ENCODE data around the gene PYCR2. TPM values are rescaled to one million over a fixed set of nuclear protein-coding genes. Genes with fewer than 3 reads are reported as not detected.
"Not testable (repeated sequence)": the region's sequence is repeated elsewhere in the genome, so short reads cannot be mapped to it uniquely, and the experiment has no call there.

Gene PYCR2
- polyA plus RNA-seq, 1 donor from 2014 or later, result 51.5 TPM

- Histone ChIP-seq H2AFZ (ENCODE audit: low read depth, low read length) (no peak within 1 kb of the TSS), H3K27ac (ENCODE audit: low read length) (no peak within 1 kb of the TSS), H3K4me3 (ENCODE audit: low read length) (no peak within 1 kb of the TSS)
Observed at GRCh38 chr1:225941187-225941941, 17.3 kb upstream of the PYCR2 start, which contains the start of gene LEFTY2. Gene LEFTY2, minus strand, starts transcription at chr1:225941220. Its CDS starts 80 bp downstream, at chr1:225941140.

DNA sequence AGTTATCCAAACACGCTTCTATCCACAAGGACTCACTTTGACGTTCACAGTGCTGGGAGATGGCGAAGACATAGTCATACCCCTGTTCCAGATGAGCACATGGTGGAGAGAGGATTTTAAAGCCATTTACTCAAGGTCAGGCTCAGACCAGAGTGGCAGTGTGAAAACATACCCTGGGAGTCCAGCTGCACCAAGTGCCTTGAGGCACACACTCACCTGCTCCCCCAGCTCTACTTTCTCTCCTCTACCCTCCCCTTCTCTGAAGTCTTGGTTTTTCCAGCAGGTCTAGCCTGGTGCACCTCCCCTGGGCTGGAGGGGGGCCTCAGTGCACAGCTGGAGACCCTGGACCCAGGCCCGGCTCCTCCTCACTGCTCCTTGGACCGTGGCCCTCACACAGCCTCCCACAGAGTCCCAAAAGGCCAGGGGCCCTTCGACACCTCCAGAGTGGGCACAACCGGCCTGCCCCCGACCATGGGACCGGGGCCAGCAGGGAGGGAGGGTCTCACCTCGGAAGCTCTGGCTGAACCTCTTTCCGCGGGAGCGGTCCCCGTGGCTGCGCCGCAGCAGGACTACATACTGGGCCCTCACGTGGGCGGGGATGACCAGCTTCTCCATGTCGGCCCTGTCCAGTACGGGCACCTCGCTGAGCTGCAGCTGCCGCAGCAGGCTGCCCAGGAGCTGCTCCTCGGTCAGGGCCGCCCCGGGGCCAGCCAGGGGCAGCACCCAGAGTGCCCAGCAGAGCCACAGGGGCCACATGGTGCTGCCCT, 16.5 kb upstream of the PYCR2 start:
- no peaks in the 10 kb centered on the region for H4K20me1 ChIP-seq (ENCODE audit: insufficient read depth)
- no peak for TF ChIP-seq POLR2AphosphoS5 (IDR thresholded peaks at IDR 0.05)
- no peak for TF ChIP-seq SMC3 (conservative IDR thresholded peaks at IDR 0.05; ENCODE audit: poor library complexity)
- TF ChIP-seq TAF1 (IDR thresholded peaks at IDR 0.05; ENCODE audit: low read depth), result no peak
- no peak for TF ChIP-seq RAD21 (conservative IDR thresholded peaks at IDR 0.05)
- no peak for TF ChIP-seq EP300 (conservative IDR thresholded peaks at IDR 0.05; ENCODE audit: poor library complexity, severe bottlenecking)
- H3K79me2 ChIP-seq (replicated peaks; ENCODE audit: insufficient read depth, low read length), result no peaks in the 10 kb centered on the region
- H3K4me3 ChIP-seq (ENCODE audit: low read length), result no peak overlapping the region
- H3K9ac ChIP-seq (ENCODE audit: low read length), result no peak overlapping the region
- H3K4me2 ChIP-seq (ENCODE audit: low read length), result no peak overlapping the region
- no peaks in the 10 kb centered on the region for H3K27me3 ChIP-seq (ENCODE audit: insufficient read depth, low read depth, low read length)
- no peaks in the 10 kb centered on the region for H3F3A ChIP-seq (ENCODE audit: insufficient read depth, low read length, poor library complexity, severe bottlenecking)
- H3K27ac ChIP-seq (ENCODE audit: low read length), result no peak overlapping the region
- no peaks in the 10 kb centered on the region for H3K9me3 ChIP-seq (ENCODE audit: low read length)
- H3K36me3 ChIP-seq (ENCODE audit: insufficient read depth, low read length), result no peaks in the 10 kb centered on the region
- no peak overlapping the region for H2AFZ ChIP-seq (ENCODE audit: low read depth, low read length)
- H3K9me2 ChIP-seq (ENCODE audit: insufficient read depth, low read length), result no peaks in the 10 kb centered on the region

More at GRCh38 chr1:225941187-225941941, 17.3 kb upstream of the PYCR2 start, which contains the start of gene LEFTY2:
- Histone ChIP-seq H3K9me3 (ENCODE audit: low read length) (no peaks in the 10 kb centered on the region), H3K9ac (ENCODE audit: low read length) (no peak within 1 kb of the TSS), H3K36me3 (ENCODE audit: insufficient read depth, low read length) (no peaks in the 10 kb centered on the region), H3K79me2 (replicated peaks; ENCODE audit: insufficient read depth, low read length) (no peaks in the 10 kb centered on the region), H3K4me2 (ENCODE audit: low read length) (no peak within 1 kb of the TSS), H4K20me1 (ENCODE audit: insufficient read depth) (no peaks in the 10 kb centered on the region), H3K27me3 (ENCODE audit: insufficient read depth, low read depth, low read length) (no peaks in the 10 kb centered on the region), H3F3A (ENCODE audit: insufficient read depth, low read length, poor library complexity, severe bottlenecking) (no peaks in the 10 kb centered on the region), H3K9me2 (ENCODE audit: insufficient read depth, low read length) (no peaks in the 10 kb centered on the region)
- TF ChIP-seq TAF1 (IDR thresholded peaks at IDR 0.05; ENCODE audit: low read depth), result no peak
- no peak for TF ChIP-seq POLR2AphosphoS5 (IDR thresholded peaks at IDR 0.05)
- TF ChIP-seq RAD21 (conservative IDR thresholded peaks at IDR 0.05), result no peak
- no peak for TF ChIP-seq SMC3 (conservative IDR thresholded peaks at IDR 0.05; ENCODE audit: poor library complexity)
- TF ChIP-seq EP300 (conservative IDR thresholded peaks at IDR 0.05; ENCODE audit: poor library complexity, severe bottlenecking), result no peak
- no peak for TF ChIP-seq EZH2 (IDR thresholded peaks at IDR 0.05; ENCODE audit: borderline replicate concordance, insufficient read depth, low read length, poor library complexity, severe bottlenecking)
- TF ChIP-seq, protein P1, sequence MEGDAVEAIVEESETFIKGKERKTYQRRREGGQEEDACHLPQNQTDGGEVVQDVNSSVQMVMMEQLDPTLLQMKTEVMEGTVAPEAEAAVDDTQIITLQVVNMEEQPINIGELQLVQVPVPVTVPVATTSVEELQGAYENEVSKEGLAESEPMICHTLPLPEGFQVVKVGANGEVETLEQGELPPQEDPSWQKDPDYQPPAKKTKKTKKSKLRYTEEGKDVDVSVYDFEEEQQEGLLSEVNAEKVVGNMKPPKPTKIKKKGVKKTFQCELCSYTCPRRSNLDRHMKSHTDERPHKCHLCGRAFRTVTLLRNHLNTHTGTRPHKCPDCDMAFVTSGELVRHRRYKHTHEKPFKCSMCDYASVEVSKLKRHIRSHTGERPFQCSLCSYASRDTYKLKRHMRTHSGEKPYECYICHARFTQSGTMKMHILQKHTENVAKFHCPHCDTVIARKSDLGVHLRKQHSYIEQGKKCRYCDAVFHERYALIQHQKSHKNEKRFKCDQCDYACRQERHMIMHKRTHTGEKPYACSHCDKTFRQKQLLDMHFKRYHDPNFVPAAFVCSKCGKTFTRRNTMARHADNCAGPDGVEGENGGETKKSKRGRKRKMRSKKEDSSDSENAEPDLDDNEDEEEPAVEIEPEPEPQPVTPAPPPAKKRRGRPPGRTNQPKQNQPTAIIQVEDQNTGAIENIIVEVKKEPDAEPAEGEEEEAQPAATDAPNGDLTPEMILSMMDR (IDR thresholded peaks at IDR 0.05; ENCODE audit: poor library complexity, severe bottlenecking), result no peak
- no peak for TF ChIP-seq MXI1 (conservative IDR thresholded peaks at IDR 0.05; ENCODE audit: poor library complexity, severe bottlenecking)
- TF ChIP-seq, protein P2, sequence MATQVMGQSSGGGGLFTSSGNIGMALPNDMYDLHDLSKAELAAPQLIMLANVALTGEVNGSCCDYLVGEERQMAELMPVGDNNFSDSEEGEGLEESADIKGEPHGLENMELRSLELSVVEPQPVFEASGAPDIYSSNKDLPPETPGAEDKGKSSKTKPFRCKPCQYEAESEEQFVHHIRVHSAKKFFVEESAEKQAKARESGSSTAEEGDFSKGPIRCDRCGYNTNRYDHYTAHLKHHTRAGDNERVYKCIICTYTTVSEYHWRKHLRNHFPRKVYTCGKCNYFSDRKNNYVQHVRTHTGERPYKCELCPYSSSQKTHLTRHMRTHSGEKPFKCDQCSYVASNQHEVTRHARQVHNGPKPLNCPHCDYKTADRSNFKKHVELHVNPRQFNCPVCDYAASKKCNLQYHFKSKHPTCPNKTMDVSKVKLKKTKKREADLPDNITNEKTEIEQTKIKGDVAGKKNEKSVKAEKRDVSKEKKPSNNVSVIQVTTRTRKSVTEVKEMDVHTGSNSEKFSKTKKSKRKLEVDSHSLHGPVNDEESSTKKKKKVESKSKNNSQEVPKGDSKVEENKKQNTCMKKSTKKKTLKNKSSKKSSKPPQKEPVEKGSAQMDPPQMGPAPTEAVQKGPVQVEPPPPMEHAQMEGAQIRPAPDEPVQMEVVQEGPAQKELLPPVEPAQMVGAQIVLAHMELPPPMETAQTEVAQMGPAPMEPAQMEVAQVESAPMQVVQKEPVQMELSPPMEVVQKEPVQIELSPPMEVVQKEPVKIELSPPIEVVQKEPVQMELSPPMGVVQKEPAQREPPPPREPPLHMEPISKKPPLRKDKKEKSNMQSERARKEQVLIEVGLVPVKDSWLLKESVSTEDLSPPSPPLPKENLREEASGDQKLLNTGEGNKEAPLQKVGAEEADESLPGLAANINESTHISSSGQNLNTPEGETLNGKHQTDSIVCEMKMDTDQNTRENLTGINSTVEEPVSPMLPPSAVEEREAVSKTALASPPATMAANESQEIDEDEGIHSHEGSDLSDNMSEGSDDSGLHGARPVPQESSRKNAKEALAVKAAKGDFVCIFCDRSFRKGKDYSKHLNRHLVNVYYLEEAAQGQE (IDR thresholded peaks at IDR 0.05; ENCODE audit: borderline replicate concordance), result no peak

DNA sequence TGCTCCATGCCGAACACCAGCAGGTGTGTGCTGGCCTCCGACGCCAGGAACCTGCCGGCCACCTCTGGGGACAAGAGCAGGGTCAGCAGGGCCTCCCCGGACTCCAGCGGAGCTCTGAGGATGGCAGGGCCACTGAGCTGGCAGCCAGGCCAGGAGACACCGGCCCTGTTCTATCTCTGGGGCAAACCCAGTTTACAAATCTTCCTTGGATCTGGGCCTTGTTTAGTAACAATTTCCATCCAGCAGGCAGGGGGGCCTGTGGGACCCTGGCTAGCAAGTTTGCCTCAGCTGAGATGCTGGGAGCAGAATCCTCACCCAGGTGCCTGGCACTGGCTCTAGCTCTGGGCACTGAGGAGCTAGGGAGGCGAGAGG, 15.9 kb upstream of the PYCR2 start:
- not testable (repeated sequence) for H3F3A ChIP-seq (ENCODE audit: insufficient read depth, low read length, poor library complexity, severe bottlenecking); H3K36me3 ChIP-seq (ENCODE audit: insufficient read depth, low read length); H3K4me2 ChIP-seq (ENCODE audit: low read length); H4K20me1 ChIP-seq (ENCODE audit: insufficient read depth); H3K27ac ChIP-seq (ENCODE audit: low read length); H2AFZ ChIP-seq (ENCODE audit: low read depth, low read length); H3K79me2 ChIP-seq (replicated peaks; ENCODE audit: insufficient read depth, low read length); H3K9me3 ChIP-seq (ENCODE audit: low read length); H3K4me3 ChIP-seq (ENCODE audit: low read length); H3K27me3 ChIP-seq (ENCODE audit: insufficient read depth, low read depth, low read length); H3K9ac ChIP-seq (ENCODE audit: low read length); H3K9me2 ChIP-seq (ENCODE audit: insufficient read depth, low read length)

DNA sequence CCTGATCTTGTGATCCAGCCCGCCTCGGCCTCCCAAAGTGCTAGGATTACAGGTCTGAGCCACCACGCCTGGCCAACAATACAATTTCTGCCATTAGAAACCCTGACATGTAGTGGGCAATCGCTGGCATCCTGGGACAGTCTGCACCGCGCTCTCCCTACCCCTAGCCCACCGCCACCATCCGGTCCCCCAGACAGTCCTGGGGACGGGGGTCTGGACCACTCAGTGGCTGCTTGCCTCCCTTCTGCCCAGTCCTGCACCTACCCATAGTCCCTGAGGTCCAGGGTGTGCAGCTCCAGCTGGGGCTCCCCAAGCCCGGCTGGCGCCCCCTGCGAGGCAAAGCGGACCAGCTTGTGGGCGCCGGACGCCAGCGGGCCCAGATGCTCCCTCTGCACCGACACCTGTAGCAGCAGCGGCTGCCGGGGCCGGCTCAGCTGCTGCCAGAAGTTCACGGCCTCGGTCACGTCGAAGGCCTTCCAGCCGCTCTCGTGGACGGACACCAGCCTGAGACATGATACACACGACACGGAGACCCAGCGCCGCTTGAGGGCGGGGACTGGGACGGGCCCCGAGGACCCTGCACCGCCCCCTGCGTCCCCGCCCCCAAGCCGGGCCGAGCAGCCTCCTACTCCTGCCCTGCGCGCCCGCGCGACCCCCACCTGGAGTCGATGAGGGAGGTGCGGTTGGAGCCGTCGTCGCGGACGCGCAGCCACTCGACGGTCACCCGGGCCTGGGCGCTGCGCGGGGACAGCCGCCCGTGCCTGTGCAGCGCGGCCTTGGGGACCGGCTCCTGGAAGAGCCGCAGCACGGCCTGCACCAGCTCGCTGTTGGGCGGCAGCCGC, 15.3 kb upstream of the PYCR2 start:
- H3K79me2 ChIP-seq (replicated peaks; ENCODE audit: insufficient read depth, low read length); H3K27ac ChIP-seq (ENCODE audit: low read length); H4K20me1 ChIP-seq (ENCODE audit: insufficient read depth); H3K27me3 ChIP-seq (ENCODE audit: insufficient read depth, low read depth, low read length); H3K9me2 ChIP-seq (ENCODE audit: insufficient read depth, low read length); H3F3A ChIP-seq (ENCODE audit: insufficient read depth, low read length, poor library complexity, severe bottlenecking); H2AFZ ChIP-seq (ENCODE audit: low read depth, low read length); H3K9me3 ChIP-seq (ENCODE audit: low read length); H3K4me2 ChIP-seq (ENCODE audit: low read length); H3K36me3 ChIP-seq (ENCODE audit: insufficient read depth, low read length); H3K4me3 ChIP-seq (ENCODE audit: low read length); H3K9ac ChIP-seq (ENCODE audit: low read length): not testable (repeated sequence)

All from neural cell (in vitro differentiated cells).